NB4 (cell line): ENCODE measurements around the gene FOXM1.

Experiments used
- DNase-seq: peaks from one replicate; pipeline ENCODE4 v3.0.0; 2010; ENCODE audit warnings: low read depth
- H3K4me3 ChIP-seq: one replicate; pipeline ENCODE4 v1.5.1; 2011; ENCODE audit warnings: mild to moderate bottlenecking, low read depth, low read length, moderate library complexity
- MYC ChIP-seq: IDR thresholded peaks from 2 replicates; pipeline ENCODE4 v1.6.1; 2011; ENCODE audit warnings: low read depth, low read length
- POLR2A ChIP-seq: IDR thresholded peaks from 2 replicates; pipeline ENCODE4 v1.6.1; 2011; ENCODE audit warnings: mild to moderate bottlenecking; ENCODE audit not compliant: insufficient read length; ENCODE audit errors: extremely low read depth
- TF ChIP-seq, protein P1 (sequence below): IDR thresholded peaks from one replicate; pipeline ENCODE4 v1.5.1; 2012; ENCODE audit warnings: low read depth, low read length
- TF ChIP-seq, protein P2 (sequence below): IDR thresholded peaks from 2 replicates; pipeline ENCODE4 v1.6.1; 2011; ENCODE audit warnings: low read depth, low read length

Gene FOXM1

DNA sequence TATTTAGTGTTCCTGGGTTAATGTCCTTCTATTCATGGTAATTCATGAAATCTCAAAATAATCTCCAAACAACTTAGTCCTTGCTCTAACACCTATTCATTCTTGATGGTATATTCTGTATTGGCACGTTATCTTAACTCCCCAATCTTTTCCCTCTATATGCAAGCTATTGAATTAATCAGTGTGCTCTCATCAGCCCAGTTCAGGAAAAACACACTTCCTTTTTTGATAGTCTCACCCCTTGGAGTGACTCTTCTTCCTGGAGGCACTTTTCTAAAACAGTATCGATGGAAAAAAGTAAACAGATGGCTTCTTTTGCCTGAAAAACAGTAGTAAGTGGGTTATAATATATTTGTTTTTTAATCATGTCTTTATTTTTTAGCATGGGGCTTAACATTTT is 42.3 kb upstream of the FOXM1 start:
- TF ChIP-seq MYC (no peak), POLR2A (no peak)
- TF ChIP-seq, protein P1, sequence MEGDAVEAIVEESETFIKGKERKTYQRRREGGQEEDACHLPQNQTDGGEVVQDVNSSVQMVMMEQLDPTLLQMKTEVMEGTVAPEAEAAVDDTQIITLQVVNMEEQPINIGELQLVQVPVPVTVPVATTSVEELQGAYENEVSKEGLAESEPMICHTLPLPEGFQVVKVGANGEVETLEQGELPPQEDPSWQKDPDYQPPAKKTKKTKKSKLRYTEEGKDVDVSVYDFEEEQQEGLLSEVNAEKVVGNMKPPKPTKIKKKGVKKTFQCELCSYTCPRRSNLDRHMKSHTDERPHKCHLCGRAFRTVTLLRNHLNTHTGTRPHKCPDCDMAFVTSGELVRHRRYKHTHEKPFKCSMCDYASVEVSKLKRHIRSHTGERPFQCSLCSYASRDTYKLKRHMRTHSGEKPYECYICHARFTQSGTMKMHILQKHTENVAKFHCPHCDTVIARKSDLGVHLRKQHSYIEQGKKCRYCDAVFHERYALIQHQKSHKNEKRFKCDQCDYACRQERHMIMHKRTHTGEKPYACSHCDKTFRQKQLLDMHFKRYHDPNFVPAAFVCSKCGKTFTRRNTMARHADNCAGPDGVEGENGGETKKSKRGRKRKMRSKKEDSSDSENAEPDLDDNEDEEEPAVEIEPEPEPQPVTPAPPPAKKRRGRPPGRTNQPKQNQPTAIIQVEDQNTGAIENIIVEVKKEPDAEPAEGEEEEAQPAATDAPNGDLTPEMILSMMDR = no peak
- TF ChIP-seq, protein P2, sequence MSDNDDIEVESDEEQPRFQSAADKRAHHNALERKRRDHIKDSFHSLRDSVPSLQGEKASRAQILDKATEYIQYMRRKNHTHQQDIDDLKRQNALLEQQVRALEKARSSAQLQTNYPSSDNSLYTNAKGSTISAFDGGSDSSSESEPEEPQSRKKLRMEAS = no peak
- DNase-seq = no peak
- H3K4me3 ChIP-seq = no peak overlapping the region

DNA sequence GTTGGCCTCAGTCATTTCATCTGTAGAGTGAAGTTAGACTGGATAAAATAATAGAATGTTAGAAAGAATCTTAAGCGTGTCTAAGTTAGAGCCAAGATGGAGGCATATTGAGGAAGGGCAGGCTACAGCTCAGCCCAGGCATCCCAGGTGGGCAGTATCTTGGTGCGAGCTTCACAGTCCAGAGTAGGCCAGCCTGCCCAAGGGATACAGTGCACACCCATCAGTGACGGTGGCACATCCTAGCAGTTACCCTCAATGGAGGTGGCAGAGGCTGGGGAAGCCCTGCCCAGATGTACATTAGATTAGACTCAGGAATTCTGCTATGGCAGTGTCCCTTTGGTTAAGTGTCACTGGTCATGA is 35.2 kb upstream of the FOXM1 start:
- H3K4me3 ChIP-seq = no peak overlapping the region
- DNase-seq = no peak
- TF ChIP-seq POLR2A (no peak), MYC (no peak)
- TF ChIP-seq, protein P2 = no peak
- TF ChIP-seq, protein P1 = no peak

DNA sequence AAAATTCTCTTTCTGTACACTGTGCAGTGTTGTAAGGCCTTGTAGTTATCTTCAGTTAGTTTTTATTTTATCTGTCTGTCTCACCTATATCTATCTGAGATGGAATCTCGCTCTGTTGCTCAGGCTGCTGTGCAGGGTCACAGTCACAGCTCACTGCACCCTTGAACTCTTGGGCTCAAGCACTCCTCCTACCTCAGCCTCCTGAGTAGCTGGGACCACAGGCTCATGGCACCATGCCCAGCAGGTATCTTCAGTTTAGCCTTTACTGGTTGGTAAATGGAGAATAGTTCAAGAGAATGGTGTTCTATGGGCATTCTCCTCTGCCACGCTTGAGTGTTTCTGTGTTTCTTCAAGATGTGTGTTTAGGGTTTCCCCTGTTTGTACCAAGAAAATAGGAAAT is 27.3 kb upstream of the FOXM1 start:
- TF ChIP-seq, protein P2 = no peak
- TF ChIP-seq MYC (no peak), POLR2A (no peak)
- TF ChIP-seq, protein P1 = no peak
- no peak overlapping the region for H3K4me3 ChIP-seq
- DNase-seq = no peak

DNA sequence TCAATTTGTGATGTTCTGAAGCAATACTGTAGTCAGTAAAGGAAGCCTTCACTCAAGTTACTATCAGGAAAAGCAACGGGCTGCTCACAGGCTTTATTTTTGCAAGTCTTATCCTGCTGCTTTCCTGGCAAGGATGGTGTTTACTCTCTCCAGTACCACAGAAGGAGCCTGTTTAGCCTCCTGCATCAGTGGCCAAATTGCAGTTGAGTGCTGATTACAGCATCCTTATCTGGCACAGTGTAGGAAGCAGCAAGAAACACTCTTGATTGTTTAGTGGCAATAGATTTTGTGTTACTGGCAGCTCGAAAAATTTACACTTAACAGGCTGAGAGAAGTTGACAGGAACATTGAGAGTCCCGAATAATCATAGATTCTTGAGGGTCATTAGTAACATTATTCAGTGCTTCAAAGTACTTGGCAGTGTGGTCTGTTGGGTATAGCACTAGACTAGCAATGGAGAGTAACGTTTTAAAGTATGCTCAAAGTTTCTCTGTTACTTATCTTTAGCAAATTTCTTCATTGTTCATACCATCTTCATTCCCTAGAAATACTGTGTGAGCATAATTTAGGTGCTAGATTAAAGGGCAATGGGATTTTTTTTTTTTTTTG is 25.4 kb upstream of the FOXM1 start:
- DNase-seq = no peak
- TF ChIP-seq POLR2A (no peak), MYC (no peak)
- TF ChIP-seq, protein P1 = no peak
- TF ChIP-seq, protein P2 = no peak
- H3K4me3 ChIP-seq = no peak overlapping the region

DNA sequence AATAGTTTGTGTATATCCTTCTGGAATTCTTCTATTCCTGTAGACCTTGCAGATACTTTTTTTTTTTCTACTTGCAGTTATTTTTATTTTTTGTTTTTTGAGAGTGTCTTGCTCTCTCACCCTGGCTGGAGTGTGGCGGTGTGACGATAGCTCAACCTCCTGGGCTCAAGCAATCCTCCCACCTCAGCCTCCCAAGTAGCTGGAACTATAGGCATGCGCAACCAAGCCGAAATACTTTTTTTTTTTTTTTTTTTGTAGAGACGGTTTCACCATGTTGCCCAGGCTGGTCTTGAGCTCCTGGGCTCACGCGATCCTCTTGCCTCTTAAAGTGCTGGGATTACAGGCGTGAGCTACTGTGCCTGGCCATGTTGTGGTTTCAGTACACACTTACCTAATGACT is 23.7 kb upstream of the FOXM1 start:
- DNase-seq = no peak
- TF ChIP-seq POLR2A (no peak), MYC (no peak)
- TF ChIP-seq, protein P1 = no peak
- H3K4me3 ChIP-seq = no peak overlapping the region

DNA sequence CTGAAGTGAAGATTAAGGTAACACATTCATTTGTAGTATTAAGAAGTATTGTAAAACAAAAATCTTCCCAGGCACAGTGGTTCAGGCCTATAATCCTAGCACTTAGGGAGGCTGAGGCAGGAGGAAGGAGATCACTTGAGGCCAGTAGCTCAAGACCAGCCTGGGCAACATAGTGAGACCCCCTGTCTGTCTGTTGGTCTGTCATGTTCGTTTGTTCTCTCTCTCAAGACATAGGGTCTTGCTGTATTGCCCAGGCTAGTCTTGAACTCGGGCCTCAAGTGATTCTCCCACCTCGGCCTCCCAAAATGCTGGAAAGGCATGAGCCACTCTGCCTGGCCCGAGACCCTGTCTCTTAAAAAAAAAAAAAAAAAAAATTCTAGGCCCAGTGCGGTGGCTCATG is 20.4 kb upstream of the FOXM1 start:
- DNase-seq = no peak
- no peak overlapping the region for H3K4me3 ChIP-seq
- TF ChIP-seq, protein P2 = no peak
- no peak for TF ChIP-seq POLR2A
- no peak for TF ChIP-seq MYC
- TF ChIP-seq, protein P1 = no peak
